ENCODE measurements around the gene SLC25A44. TPM values are rescaled to one million over a fixed set of nuclear protein-coding genes. Genes with fewer than 3 reads are reported as not detected.

Gene SLC25A44
- total RNA-seq, 1 donor from 2014 or later, result 21.3 TPM

DNA sequence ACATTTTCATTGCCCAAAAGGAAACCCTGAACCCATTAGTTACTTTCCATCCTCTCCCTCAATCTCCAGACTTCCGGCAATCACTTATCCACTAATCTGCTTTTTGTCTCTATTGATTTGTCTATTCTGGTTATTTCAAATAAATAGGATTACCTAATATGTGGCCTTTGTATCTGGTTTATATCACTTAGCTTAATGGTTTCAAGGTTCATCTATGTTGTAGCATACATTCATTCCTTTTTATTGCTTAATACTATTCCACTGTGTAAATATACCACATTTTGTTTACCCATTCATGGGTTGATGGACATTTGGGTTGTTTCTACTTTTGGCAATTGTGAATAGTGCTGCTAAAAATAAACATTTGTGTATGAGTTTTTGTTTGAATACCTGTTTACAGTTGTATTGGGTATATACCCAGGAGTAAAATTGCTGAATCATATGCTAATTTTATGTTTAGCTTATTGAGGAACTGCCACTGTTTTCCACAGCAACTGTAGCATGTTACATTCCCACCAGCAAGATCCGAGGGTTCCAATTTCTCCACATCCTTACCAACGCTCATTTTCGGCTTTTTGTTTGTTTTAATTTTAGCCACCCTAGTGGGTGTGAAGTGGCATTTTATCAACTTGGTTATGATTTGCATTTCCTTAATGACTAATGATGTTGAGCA lies 2.5 kb upstream of the SLC25A44 start:
- Histone ChIP-seq H3K27me3 (ENCODE audit: insufficient read depth, low read length) (no peaks in the 10 kb centered on the region), H3K9ac (ENCODE audit: low read length) (no peak overlapping the region), H3K4me3 (ENCODE audit: insufficient read depth, low read depth, low read length) (no peak overlapping the region), H3K4me2 (ENCODE audit: low read length) (no peak overlapping the region), H3K79me2 (ENCODE audit: insufficient read depth, low read length) (peaks cover 24% of the 10 kb centered on the region), H3K27ac (ENCODE audit: low read depth, low read length) (no peak overlapping the region), H4K20me1 (ENCODE audit: insufficient read depth, low read length) (peaks cover 22% of the 10 kb centered on the region), H2AFZ (ENCODE audit: low read depth, low read length) (no peak overlapping the region), H3K9me3 (ENCODE audit: insufficient read depth, low read depth, low read length) (peaks cover 4% of the 10 kb centered on the region), H3K36me3 (ENCODE audit: insufficient read depth, low read length) (no peaks in the 10 kb centered on the region), H3K4me1 (ENCODE audit: insufficient read depth, low read length) (peaks cover 10% of the 10 kb centered on the region)
- DNase-seq (ENCODE audit: low read depth) (no peak), FAIRE-seq (no peak)
- Mint-ChIP-seq H3K27ac (ENCODE audit: unreplicated experiment) (no peak overlapping the region), H3K9me3 (ENCODE audit: unreplicated experiment) (peaks cover 7% of the 10 kb centered on the region), H3K4me3 (ENCODE audit: unreplicated experiment) (no peak overlapping the region), H3K4me1 (ENCODE audit: low read depth, unreplicated experiment) (peaks cover 5% of the 10 kb centered on the region), H3K27me3 (ENCODE audit: low read depth, unreplicated experiment) (no peaks in the 10 kb centered on the region), H3K36me3 (ENCODE audit: low read depth, unreplicated experiment) (peaks cover 4% of the 10 kb centered on the region)
- TF ChIP-seq, protein P1, sequence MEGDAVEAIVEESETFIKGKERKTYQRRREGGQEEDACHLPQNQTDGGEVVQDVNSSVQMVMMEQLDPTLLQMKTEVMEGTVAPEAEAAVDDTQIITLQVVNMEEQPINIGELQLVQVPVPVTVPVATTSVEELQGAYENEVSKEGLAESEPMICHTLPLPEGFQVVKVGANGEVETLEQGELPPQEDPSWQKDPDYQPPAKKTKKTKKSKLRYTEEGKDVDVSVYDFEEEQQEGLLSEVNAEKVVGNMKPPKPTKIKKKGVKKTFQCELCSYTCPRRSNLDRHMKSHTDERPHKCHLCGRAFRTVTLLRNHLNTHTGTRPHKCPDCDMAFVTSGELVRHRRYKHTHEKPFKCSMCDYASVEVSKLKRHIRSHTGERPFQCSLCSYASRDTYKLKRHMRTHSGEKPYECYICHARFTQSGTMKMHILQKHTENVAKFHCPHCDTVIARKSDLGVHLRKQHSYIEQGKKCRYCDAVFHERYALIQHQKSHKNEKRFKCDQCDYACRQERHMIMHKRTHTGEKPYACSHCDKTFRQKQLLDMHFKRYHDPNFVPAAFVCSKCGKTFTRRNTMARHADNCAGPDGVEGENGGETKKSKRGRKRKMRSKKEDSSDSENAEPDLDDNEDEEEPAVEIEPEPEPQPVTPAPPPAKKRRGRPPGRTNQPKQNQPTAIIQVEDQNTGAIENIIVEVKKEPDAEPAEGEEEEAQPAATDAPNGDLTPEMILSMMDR (IDR thresholded peaks at IDR 0.05; ENCODE audit: insufficient read depth, low read depth, low read length), result no peak
- no peak for TF ChIP-seq EZH2 (IDR thresholded peaks at IDR 0.05; ENCODE audit: insufficient read depth, low read length)

DNA sequence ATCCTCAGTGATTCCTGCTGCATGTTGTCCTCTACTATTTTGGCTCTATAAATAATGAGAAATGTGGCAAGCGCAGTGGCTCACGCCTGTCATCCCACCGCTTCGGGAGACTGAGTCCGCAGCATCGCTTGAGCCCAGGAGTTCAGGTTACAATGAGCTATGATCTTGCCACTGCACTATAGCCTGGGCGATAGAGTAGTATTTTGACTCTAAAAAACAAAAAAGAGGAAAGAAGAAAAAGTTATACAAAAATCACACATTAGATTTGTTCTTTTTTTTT lies 756 bp upstream of the SLC25A44 start:
- H3K4me3 ChIP-seq (ENCODE audit: insufficient read depth, low read depth, low read length), result peak overlapping the region; percentile 95
- TF ChIP-seq, protein P1 (IDR thresholded peaks at IDR 0.05; ENCODE audit: insufficient read depth, low read depth, low read length), result no peak
- TF ChIP-seq EZH2 (IDR thresholded peaks at IDR 0.05; ENCODE audit: insufficient read depth, low read length), result no peak
- peak overlapping the region; percentile 94 for H3K4me2 ChIP-seq (ENCODE audit: low read length)
- Mint-ChIP-seq H3K27me3 (ENCODE audit: low read depth, unreplicated experiment) (no peaks in the 10 kb centered on the region), H3K27ac (ENCODE audit: unreplicated experiment) (peak overlapping the region; percentile 95), H3K36me3 (ENCODE audit: low read depth, unreplicated experiment) (peaks cover 11% of the 10 kb centered on the region), H3K4me3 (ENCODE audit: unreplicated experiment) (peak overlapping the region; percentile 98), H3K4me1 (ENCODE audit: low read depth, unreplicated experiment) (peaks cover 5% of the 10 kb centered on the region), H3K9me3 (ENCODE audit: unreplicated experiment) (peaks cover 2% of the 10 kb centered on the region)
- H3K79me2 ChIP-seq (ENCODE audit: insufficient read depth, low read length), result peaks cover 40% of the 10 kb centered on the region
- DNase-seq (ENCODE audit: low read depth) (no peak), FAIRE-seq (no peak)
- H3K27me3 ChIP-seq (ENCODE audit: insufficient read depth, low read length), result no peaks in the 10 kb centered on the region
- H4K20me1 ChIP-seq (ENCODE audit: insufficient read depth, low read length), result peaks cover 36% of the 10 kb centered on the region
- no peaks in the 10 kb centered on the region for H3K36me3 ChIP-seq (ENCODE audit: insufficient read depth, low read length)
- peaks cover 4% of the 10 kb centered on the region for H3K9me3 ChIP-seq (ENCODE audit: insufficient read depth, low read depth, low read length)
- H3K27ac ChIP-seq (ENCODE audit: low read depth, low read length), result peak overlapping the region; percentile 78
- H3K9ac ChIP-seq (ENCODE audit: low read length), result peak overlapping the region; percentile 91
- peak overlapping the region; percentile 86 for H2AFZ ChIP-seq (ENCODE audit: low read depth, low read length)
- H3K4me1 ChIP-seq (ENCODE audit: insufficient read depth, low read length), result peaks cover 10% of the 10 kb centered on the region

DNA sequence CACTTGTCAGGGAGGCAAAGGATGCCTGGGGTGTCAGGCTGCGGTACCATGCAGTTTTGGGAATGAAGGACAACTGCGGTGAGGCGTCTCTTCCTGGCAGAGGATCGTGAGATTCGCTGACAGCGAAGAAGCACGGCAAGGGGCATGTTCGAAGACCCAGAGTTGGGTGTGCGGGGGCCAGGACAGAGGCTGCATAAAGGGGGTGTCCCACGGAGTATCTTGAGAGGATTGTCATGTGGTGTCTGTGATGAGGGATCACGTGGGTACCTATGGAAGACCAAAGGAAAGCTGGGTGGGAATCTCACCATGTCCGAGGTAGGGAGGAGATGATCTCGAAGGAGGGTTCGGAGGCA lies 372 bp downstream of the SLC25A44 start:
- H3K27me3 ChIP-seq (ENCODE audit: insufficient read depth, low read length), result no peaks in the 10 kb centered on the region
- no peak for DNase-seq (ENCODE audit: low read depth)
- H3K9ac ChIP-seq (ENCODE audit: low read length), result peak overlapping the region; percentile 91
- Mint-ChIP-seq H3K36me3 (ENCODE audit: low read depth, unreplicated experiment) (peaks cover 15% of the 10 kb centered on the region), H3K9me3 (ENCODE audit: unreplicated experiment) (no peaks in the 10 kb centered on the region), H3K27ac (ENCODE audit: unreplicated experiment) (peak overlapping the region; percentile 95), H3K27me3 (ENCODE audit: low read depth, unreplicated experiment) (no peaks in the 10 kb centered on the region), H3K4me1 (ENCODE audit: low read depth, unreplicated experiment) (peaks cover 10% of the 10 kb centered on the region), H3K4me3 (ENCODE audit: unreplicated experiment) (peak overlapping the region; percentile 98)
- no peaks in the 10 kb centered on the region for H3K36me3 ChIP-seq (ENCODE audit: insufficient read depth, low read length)
- H3K27ac ChIP-seq (ENCODE audit: low read depth, low read length), result peak overlapping the region; percentile 71
- peaks cover 10% of the 10 kb centered on the region for H3K4me1 ChIP-seq (ENCODE audit: insufficient read depth, low read length)
- peaks cover 48% of the 10 kb centered on the region for H4K20me1 ChIP-seq (ENCODE audit: insufficient read depth, low read length)
- peaks cover 51% of the 10 kb centered on the region for H3K79me2 ChIP-seq (ENCODE audit: insufficient read depth, low read length)
- H3K9me3 ChIP-seq (ENCODE audit: insufficient read depth, low read depth, low read length), result no peaks in the 10 kb centered on the region
- TF ChIP-seq, protein P1 (IDR thresholded peaks at IDR 0.05; ENCODE audit: insufficient read depth, low read depth, low read length), result no peak
- TF ChIP-seq EZH2 (IDR thresholded peaks at IDR 0.05; ENCODE audit: insufficient read depth, low read length), result no peak
- no peak for FAIRE-seq
- H3K4me3 ChIP-seq (ENCODE audit: insufficient read depth, low read depth, low read length), result peak overlapping the region; percentile 95
- H3K4me2 ChIP-seq (ENCODE audit: low read length), result peak overlapping the region; percentile 94
- H2AFZ ChIP-seq (ENCODE audit: low read depth, low read length), result peak overlapping the region; percentile 80

All from astrocyte (in vitro differentiated cells and primary cell).